NT2/D1 (cell line): ENCODE measurements around the gene SLC7A14.

ENCODE experiments used
- DNase-seq: peaks from one replicate; pipeline ENCODE4 v3.0.0-alpha.2; 2011; ENCODE audit warnings: low read depth, low spot score
- H3K27me3 ChIP-seq: 2 replicates; pipeline ENCODE4 v1.6.0; 2011; ENCODE audit warnings: mild to moderate bottlenecking; ENCODE audit not compliant: insufficient read length, insufficient read depth
- H3K36me3 ChIP-seq: 2 replicates; pipeline ENCODE4 v1.6.1; 2011; ENCODE audit warnings: mild to moderate bottlenecking, low read length, mixed read lengths; ENCODE audit not compliant: insufficient read depth, insufficient read length
- H3K4me1 ChIP-seq: 2 replicates; pipeline ENCODE4 v1.5.1; 2011; ENCODE audit not compliant: insufficient read depth, insufficient read length
- H3K4me3 ChIP-seq: 2 replicates; pipeline ENCODE4 v1.5.1; 2011; ENCODE audit warnings: low read depth; ENCODE audit not compliant: insufficient read length
- H3K9ac ChIP-seq: 2 replicates; pipeline ENCODE4 v1.6.0; 2011; ENCODE audit warnings: low read depth; ENCODE audit not compliant: insufficient read length
- H3K9me3 ChIP-seq: 2 replicates; pipeline ENCODE4 v1.5.1; 2011; ENCODE audit warnings: mild to moderate bottlenecking, low read length; ENCODE audit not compliant: insufficient read depth
- SUZ12 ChIP-seq: IDR thresholded peaks from 2 replicates; pipeline ENCODE4 v1.6.1; 2011; ENCODE audit not compliant: insufficient read length, insufficient read depth; ENCODE audit errors: extremely low read depth
- YY1 ChIP-seq: IDR thresholded peaks from 2 replicates; pipeline ENCODE4 v1.6.1; 2011; ENCODE audit not compliant: insufficient read length, insufficient read depth
- ZNF274 ChIP-seq: IDR thresholded peaks from 2 replicates; pipeline ENCODE4 v1.6.1; 2011; ENCODE audit warnings: mild to moderate bottlenecking, low read depth, low read length

Gene SLC7A14

GRCh38 chr3:170558427-170558826 is 27.4 kb downstream of the SLC7A14 start:
- H3K9ac ChIP-seq, result no peak overlapping the region
- H3K4me1 ChIP-seq, result no peaks in the 10 kb centered on the region
- no peaks in the 10 kb centered on the region for H3K9me3 ChIP-seq
- H3K36me3 ChIP-seq, result no peaks in the 10 kb centered on the region
- no peak for TF ChIP-seq SUZ12
- TF ChIP-seq YY1, result no peak
- TF ChIP-seq ZNF274, result no peak
- no peak for DNase-seq
- H3K27me3 ChIP-seq, result no peaks in the 10 kb centered on the region
- H3K4me3 ChIP-seq, result no peak overlapping the region

- no peaks in the 10 kb centered on the region for H3K27me3 ChIP-seq
- H3K4me1 ChIP-seq, result no peaks in the 10 kb centered on the region
- TF ChIP-seq YY1 (no peak), ZNF274 (no peak), SUZ12 (no peak)
- H3K9me3 ChIP-seq, result no peaks in the 10 kb centered on the region
- H3K9ac ChIP-seq, result no peak overlapping the region
- no peak overlapping the region for H3K4me3 ChIP-seq
- DNase-seq, result no peak
- H3K36me3 ChIP-seq, result no peaks in the 10 kb centered on the region
These were observed 30.5 kb downstream of the SLC7A14 start for GRCh38 chr3:170555329-170555728.

- no peaks in the 10 kb centered on the region for H3K4me1 ChIP-seq
- H3K36me3 ChIP-seq, result no peaks in the 10 kb centered on the region
These were observed 31.8 kb downstream of the SLC7A14 start for GRCh38 chr3:170553788-170554757.

GRCh38 chr3:170551252-170551651 is 34.6 kb downstream of the SLC7A14 start:
- Histone ChIP-seq H3K4me1 (no peaks in the 10 kb centered on the region), H3K9me3 (no peaks in the 10 kb centered on the region), H3K9ac (no peak overlapping the region), H3K4me3 (no peak overlapping the region), H3K36me3 (no peaks in the 10 kb centered on the region), H3K27me3 (no peaks in the 10 kb centered on the region)
- DNase-seq, result no peak
- TF ChIP-seq SUZ12 (no peak), ZNF274 (no peak), YY1 (no peak)

More at GRCh38 chr3:170553788-170554757, 31.8 kb downstream of the SLC7A14 start:
- Histone ChIP-seq H3K4me3 (no peak overlapping the region), H3K27me3 (no peaks in the 10 kb centered on the region), H3K9me3 (no peaks in the 10 kb centered on the region), H3K9ac (no peak overlapping the region)
- no peak for TF ChIP-seq YY1
- no peak for TF ChIP-seq SUZ12
- TF ChIP-seq ZNF274, result no peak
- DNase-seq, result no peak

- Histone ChIP-seq H3K36me3 (no peaks in the 10 kb centered on the region), H3K9me3 (no peaks in the 10 kb centered on the region), H3K4me3 (no peak overlapping the region), H3K4me1 (no peaks in the 10 kb centered on the region), H3K27me3 (no peaks in the 10 kb centered on the region), H3K9ac (no peak overlapping the region)
- TF ChIP-seq SUZ12, result no peak
- no peak for TF ChIP-seq YY1
- TF ChIP-seq ZNF274, result no peak
- no peak for DNase-seq
These were observed 43.2 kb downstream of the SLC7A14 start for GRCh38 chr3:170542704-170543103.

- no peak for DNase-seq
- H3K9me3 ChIP-seq, result no peaks in the 10 kb centered on the region
These were observed 46.0 kb downstream of the SLC7A14 start for GRCh38 chr3:170539897-170540296.

GRCh38 chr3:170536712-170537111 is 49.2 kb downstream of the SLC7A14 start:
- H3K4me3 ChIP-seq, result no peak overlapping the region
- TF ChIP-seq SUZ12, result no peak
- no peak for TF ChIP-seq ZNF274
- TF ChIP-seq YY1, result no peak
- DNase-seq, result no peak

More at GRCh38 chr3:170539897-170540296, 46.0 kb downstream of the SLC7A14 start:
- H3K4me3 ChIP-seq, result no peak overlapping the region
- H3K9ac ChIP-seq, result no peak overlapping the region
- H3K27me3 ChIP-seq, result no peaks in the 10 kb centered on the region
- H3K36me3 ChIP-seq, result no peaks in the 10 kb centered on the region
- no peaks in the 10 kb centered on the region for H3K4me1 ChIP-seq
- no peak for TF ChIP-seq SUZ12
- no peak for TF ChIP-seq ZNF274
- TF ChIP-seq YY1, result no peak

More at GRCh38 chr3:170536712-170537111, 49.2 kb downstream of the SLC7A14 start:
- Histone ChIP-seq H3K9me3 (no peaks in the 10 kb centered on the region), H3K36me3 (no peaks in the 10 kb centered on the region), H3K27me3 (no peaks in the 10 kb centered on the region), H3K9ac (no peak overlapping the region), H3K4me1 (no peaks in the 10 kb centered on the region)
